Measurements from ENCODE around the gene CAMKMT.

- TF ChIP-seq, protein P1, sequence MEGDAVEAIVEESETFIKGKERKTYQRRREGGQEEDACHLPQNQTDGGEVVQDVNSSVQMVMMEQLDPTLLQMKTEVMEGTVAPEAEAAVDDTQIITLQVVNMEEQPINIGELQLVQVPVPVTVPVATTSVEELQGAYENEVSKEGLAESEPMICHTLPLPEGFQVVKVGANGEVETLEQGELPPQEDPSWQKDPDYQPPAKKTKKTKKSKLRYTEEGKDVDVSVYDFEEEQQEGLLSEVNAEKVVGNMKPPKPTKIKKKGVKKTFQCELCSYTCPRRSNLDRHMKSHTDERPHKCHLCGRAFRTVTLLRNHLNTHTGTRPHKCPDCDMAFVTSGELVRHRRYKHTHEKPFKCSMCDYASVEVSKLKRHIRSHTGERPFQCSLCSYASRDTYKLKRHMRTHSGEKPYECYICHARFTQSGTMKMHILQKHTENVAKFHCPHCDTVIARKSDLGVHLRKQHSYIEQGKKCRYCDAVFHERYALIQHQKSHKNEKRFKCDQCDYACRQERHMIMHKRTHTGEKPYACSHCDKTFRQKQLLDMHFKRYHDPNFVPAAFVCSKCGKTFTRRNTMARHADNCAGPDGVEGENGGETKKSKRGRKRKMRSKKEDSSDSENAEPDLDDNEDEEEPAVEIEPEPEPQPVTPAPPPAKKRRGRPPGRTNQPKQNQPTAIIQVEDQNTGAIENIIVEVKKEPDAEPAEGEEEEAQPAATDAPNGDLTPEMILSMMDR (IDR thresholded peaks at IDR 0.05 in 4 of 5, conservative IDR thresholded peaks at IDR 0.05 in 1 of 5): no peak
- no peak for TF ChIP-seq POLR2A (IDR thresholded peaks at IDR 0.05)
These were observed 424.5 kb downstream of the CAMKMT start for GRCh38 chr2:44786045-44786816.

Data from gastrocnemius medialis (tissue), 4 donors.